NCI-H69 (cell line): ENCODE measurements around the gene PTPN14.

Experiments used
- DNase-seq: peaks from one replicate; lab custom pipeline; 2025; lab: John Stamatoyannopoulos, UW

PTPN14 gene

DNA sequence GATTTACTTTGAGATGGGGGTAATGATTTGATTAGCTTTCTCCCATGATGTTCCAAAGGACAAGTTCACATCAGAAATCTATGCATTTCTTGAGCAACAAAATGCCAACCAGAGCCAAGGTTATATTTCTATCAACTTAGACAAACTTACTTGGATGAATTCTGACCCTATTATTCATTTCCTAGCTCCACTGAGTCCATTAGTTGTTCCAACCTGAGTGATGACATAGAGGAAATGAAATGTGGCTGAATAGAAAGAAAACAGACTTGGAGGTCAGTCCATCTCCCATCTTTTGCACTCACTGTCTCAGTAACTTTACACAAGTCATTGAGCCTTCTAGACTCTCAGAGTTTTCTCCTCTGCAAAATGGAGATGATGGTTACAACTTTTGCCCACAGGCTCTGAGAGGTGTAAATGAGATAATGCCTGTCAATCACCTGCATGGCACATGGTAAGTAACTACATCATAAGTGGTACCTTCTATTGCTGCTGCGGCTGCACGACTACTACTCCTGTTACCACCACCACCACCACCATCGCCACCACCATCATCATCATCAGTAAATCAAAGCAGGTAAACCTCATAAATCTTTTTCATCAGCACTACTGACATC lies 98.2 kb downstream of the PTPN14 start:
- no peak for DNase-seq

DNA sequence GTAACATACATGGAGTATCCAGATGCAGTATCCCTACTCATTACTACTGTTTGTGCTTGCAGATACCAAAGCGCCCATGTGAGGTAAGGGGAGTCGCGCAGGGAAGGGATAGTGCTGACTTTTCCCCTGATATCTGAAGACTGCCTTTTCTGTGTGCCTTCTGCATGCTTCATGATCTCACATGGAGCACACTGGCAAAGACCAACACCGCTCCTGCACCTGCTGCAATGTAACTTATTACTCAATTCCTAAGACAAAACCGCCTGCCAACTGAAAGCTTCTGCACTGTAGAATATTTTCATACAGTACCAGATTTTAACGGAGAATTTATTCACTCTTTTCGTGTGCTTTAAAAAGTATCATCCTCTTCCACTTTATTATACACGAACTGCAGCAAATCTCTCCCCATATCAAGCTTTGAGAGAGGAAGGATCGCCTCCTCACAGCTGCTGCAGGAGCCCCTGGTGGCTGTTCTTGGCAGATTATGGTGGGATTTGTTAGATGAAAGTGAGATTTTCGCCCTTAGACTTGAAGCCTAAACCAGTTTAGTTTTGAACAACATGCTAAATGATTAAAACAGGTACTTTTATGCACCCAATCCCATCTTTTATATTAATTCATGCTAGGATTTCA lies 99.1 kb downstream of the PTPN14 start:
- no peak for DNase-seq

DNA sequence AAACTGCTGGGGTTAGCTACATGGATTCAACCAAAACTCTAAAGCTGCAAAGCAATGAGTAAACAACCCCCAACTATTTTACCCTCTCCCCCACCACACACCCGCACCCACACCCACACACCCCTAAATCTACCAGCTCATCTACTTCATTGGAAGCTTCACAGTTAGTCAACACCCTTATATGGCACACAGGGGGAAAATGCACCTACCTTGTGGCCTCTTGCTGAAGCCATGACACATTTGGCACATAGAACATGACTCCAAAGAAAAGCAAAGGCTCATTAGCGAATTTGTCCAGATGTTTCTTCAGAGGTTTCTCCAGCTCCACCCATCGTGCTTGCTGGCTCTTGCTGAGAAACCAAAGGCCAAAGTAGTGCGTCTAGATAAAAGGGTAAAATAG lies 99.8 kb downstream of the PTPN14 start:
- DNase-seq = no peak

- DNase-seq = no peak
Observed at GRCh38 chr1:214449371-214449770, 102.0 kb downstream of the PTPN14 start.

GRCh38 chr1:214448536-214448935 lies 102.9 kb downstream of the PTPN14 start:
- peak; percentile 9 for DNase-seq

- no peak for DNase-seq
Observed at GRCh38 chr1:214447557-214447871, 103.9 kb downstream of the PTPN14 start.

GRCh38 chr1:214446772-214447556 lies 104.4 kb downstream of the PTPN14 start:
- peak; percentile 71 for DNase-seq

- DNase-seq = peak; percentile 77
Observed at GRCh38 chr1:214445831-214446614, 105.4 kb downstream of the PTPN14 start.

GRCh38 chr1:214445199-214445598 lies 106.2 kb downstream of the PTPN14 start:
- peak; percentile 27 for DNase-seq

DNA sequence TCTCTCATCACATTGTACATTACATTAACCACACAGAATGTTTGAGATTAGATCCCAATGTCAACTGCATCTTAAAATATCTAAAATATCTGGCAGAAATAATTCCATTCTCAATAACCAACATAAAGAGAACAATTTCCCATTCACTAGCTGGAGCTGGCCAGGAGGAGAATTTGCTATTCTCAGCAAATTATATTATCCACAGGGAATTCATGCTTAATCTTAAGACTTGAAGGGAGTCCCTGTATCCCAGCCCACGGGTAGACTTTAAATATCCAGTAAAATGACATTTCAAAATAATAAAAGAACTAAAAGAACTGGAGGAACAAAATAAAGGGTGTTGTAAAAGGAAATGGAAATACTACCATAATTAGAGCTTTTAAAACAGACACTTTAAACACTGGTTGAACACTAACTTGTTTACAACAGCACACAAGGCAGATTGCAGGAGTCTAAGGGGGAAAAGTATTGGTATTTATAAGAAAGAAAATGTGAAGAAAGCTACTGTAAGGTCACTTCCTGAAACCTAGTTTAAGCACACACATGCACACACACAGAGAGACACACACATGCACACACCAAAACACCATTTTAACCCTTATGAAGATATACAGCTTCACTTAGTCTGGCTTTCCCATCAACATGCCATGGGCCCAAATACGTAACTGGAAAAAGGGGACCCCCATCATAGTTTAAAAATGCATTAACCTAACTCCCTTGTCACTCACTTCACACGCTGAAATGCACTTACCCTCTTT lies 107.0 kb downstream of the PTPN14 start:
- no peak for DNase-seq

- no peak for DNase-seq
Observed at GRCh38 chr1:214441119-214441518, 110.3 kb downstream of the PTPN14 start.

GRCh38 chr1:214440219-214440965 lies 111.0 kb downstream of the PTPN14 start:
- DNase-seq = peak; percentile 66

GRCh38 chr1:214439352-214440119 lies 111.9 kb downstream of the PTPN14 start:
- peak; percentile 98 for DNase-seq

- DNase-seq = peak; percentile 37
Observed at GRCh38 chr1:214438530-214438929, 112.9 kb downstream of the PTPN14 start.

- DNase-seq = peak; percentile 47
Observed at GRCh38 chr1:214438075-214438474, 113.3 kb downstream of the PTPN14 start.

DNA sequence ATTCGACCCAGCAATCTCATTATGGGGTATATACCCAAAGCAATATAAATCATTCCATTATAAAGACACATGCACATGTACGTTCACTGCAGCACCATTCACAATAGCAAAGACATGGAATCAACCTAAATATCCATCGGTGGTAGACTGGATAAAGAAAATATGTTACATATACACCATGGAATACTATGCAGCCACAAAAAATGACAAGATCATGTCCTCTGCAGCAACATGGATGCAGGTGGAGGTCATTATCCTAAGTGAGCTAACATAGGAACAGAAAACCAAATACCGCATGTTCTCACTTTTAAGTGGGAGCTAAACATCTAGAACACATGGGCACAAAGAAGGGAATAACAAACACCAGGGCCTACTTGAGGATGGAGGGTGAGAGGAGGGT lies 115.5 kb downstream of the PTPN14 start:
- no peak for DNase-seq

DNA sequence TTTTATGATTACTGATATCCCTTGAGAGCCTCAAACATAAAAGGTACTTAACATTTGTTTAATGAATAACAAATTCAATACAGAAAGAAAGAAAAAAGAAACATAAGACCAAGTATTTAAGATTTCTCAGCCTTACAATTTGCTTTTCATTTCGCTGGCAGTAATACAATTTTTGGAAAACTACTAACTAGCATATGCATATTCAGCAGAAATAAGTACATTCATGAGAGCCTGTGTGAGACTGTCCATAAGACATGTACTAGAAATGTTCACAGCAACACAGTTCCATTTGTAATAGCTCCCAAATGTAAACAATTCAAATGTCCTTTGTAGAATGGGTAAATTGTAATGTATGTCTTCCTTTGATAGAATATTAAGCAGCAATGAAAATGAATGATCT lies 119.2 kb downstream of the PTPN14 start:
- no peak for DNase-seq

GRCh38 chr1:214429951-214430770 lies 121.2 kb downstream of the PTPN14 start:
- DNase-seq = no peak

DNA sequence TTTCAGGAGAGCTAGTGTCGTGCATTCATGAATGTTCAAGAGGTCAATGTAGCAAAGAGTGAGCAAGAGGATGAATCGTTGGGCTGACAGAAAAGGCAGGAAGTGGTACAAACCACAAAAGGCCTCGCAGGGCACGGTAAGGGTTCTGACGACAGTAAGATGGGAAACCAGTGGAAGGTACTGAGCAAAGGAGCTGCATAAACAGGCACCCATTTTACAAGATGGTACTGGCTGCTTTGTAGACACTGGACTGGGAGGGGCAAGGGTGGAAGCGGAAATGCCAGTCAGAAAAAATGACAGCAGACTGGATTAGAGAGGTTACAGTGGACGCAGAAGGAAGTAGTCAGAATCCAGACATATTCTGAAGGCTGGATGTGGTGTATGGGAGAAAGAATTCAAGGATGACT lies 123.5 kb downstream of the PTPN14 start:
- no peak for DNase-seq
